Measurements from ENCODE around the gene VKORC1.
A peak's percentile ranks its signal among the peaks of the same experiment; 100 is the strongest.
"Not testable (repeated sequence)": the region's sequence is repeated elsewhere in the genome, so short reads cannot be mapped to it uniquely, and the experiment has no call there.

VKORC1 gene

GRCh38 chr16:31094424-31095120, at the start of gene VKORC1:
Gene VKORC1, minus strand, starts transcription at chr16:31094797. Its CDS starts 68 bp downstream, at chr16:31094729.
- FAIRE-seq = peak; percentile 95

- FAIRE-seq = no peak
Observed at GRCh38 chr16:31143694-31144148, 49.1 kb upstream of the VKORC1 start.

GRCh38 chr16:31143011-31143693, 48.6 kb upstream of the VKORC1 start:
- FAIRE-seq = no peak

DNA sequence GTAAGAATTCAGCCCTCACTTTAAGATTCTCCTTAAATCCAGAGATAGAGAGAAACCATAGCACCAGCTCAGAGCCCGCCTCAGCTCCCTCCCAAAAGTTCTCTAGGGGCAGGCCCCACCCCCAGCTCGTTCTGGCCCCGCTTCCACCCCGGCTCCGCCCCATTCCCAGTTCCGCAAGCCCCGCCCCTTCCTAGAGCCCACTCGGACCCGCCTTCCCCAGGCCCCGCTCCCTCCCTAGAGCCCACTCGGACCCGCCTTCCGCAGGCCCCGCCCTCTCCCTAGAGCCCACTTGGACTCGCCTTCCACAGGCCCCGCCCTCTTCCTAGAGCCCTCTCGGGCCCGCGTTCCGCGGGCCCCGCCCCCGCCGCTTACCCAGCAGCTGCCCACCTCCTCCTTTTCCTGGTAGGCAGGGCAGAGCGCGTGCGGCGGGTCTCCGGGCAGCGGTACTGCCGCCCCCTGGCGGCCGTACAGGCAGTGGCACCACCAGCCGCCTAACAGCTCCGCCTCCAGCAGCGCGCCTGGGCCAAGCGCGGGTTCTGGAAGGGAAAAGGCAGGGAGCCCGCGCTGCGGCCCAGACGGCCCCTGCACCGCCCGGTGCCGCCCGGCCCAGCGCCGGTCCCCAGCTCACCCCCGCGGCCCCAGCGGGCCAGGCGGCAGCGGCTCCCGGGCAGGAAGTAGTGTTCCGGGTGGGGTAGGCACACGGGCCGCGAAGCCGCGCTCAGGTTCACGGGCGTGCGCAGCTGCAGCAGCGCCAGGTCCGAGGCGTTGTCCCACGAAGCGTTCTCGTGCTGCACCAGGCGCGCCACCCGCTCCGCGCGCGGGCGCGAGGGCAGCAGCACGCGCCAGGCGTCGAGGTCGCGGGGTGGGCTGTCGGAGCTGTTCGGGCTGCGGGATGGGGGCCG, 47.8 kb upstream of the VKORC1 start:
- FAIRE-seq = peak; percentile 95

DNA sequence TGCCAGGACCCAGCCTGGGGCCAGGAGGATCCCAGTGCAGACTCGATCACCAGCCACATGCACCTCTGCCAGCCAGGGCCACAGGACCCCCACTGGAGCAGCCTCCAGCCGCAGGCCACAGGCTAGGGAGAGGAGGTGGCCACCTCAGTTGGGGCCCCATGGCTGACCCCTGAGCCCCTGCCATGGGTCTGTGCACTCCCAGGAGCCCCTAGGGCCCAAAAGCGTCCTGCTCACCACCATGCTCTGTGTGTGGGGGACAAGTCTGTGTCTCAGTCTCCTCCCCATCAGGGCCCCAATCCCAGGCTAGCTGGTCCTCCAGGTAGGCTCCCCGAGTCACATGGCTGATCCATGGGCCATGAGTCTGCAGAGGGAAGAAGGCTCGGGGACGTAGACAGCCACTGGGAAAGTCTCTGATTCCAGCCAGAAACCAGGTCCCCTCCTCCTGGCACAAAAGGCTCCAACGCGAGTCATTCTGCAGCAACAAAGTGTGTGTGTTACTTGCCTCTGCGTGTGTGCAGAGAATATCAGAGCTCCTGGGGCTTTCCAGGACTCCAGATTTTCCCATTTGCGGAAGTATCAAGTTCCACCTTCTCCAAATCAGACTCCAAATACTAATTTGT, 47.0 kb upstream of the VKORC1 start:
- FAIRE-seq = no peak

DNA sequence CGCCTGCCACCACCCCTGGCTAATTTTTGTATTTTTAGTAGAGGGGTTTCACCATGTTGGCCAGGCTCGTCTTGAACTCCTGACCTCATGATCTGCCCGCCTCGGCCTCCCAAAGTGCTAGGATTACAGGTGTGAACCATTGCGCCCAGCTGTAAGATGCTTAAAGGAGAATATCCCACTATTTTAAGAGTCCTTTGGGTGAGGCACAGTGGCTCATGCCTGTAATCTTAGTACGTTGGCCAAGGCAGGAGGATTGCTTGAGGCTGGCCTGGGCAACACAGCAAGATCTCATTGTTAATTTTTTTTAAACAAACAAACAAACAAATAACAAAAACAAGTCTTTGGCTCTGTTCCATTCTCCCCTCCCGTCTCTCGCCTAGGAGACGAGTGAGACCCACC, 46.5 kb upstream of the VKORC1 start:
- FAIRE-seq = not testable (repeated sequence)

- no peak for FAIRE-seq
Observed at GRCh38 chr16:31138621-31139578, 44.3 kb upstream of the VKORC1 start.

GRCh38 chr16:31136822-31137499, 42.4 kb upstream of the VKORC1 start:
- FAIRE-seq = not testable (repeated sequence)

DNA sequence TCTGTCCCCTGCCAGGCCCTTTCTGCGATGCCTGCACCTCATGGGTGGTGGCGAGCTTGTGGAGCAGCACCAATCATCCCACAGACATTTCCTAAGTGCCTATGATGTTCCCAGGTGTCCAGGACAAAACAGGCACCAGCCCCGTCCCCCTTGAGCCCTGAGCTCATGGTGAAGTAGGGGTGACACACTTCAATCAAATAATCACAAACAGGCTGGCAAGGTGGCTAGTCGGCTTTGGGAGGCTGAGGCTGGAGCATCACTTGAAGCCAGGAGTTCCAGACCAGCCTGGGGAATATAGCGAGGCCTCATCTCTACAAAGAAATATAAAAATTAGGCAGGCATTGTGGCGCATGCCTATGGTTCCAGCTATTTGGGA, 41.7 kb upstream of the VKORC1 start:
- no peak for FAIRE-seq

DNA sequence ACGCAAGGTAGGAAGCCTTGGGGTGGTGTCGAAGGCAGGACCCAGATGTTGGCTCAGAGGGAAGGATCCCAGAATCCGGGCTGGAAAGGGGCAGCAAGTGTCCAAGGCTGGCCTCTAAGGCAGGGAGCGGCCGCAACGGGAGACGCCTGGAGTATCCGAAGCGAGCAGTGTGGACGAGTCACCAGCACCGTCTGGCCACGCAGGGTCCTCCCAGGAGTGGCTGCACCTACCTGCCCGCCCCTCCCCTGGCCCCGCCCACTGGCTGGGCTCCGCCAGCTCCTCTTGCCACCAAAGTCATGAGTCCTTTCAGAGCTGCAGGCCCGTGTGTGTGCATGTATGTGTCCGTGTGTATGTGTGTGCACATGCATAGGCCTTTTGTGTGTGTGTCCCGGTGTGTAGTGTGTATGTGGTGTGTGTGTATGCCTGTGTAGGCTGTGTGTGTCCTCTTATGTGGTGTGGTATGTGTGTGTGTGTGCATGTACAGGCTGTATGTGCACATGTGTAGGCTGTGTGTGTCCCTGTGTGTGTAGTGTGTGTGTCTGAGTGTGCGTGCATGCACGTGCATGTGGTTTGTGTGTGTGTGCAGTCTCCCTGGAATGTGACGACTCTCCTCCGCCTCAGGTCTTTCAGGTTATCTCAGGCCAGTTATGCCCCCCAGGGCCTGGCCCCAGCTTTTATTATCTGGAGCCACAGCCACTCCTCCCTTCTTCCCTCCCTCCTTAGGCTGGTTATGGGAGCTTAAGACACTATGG, 41.1 kb upstream of the VKORC1 start, which contains the start of gene PRSS8:
Gene PRSS8 (minus strand): TSS at position 193 of the 752 bp plus-strand sequence. CDS start 229 bp downstream, outside the sequence.
- FAIRE-seq = no peak

DNA sequence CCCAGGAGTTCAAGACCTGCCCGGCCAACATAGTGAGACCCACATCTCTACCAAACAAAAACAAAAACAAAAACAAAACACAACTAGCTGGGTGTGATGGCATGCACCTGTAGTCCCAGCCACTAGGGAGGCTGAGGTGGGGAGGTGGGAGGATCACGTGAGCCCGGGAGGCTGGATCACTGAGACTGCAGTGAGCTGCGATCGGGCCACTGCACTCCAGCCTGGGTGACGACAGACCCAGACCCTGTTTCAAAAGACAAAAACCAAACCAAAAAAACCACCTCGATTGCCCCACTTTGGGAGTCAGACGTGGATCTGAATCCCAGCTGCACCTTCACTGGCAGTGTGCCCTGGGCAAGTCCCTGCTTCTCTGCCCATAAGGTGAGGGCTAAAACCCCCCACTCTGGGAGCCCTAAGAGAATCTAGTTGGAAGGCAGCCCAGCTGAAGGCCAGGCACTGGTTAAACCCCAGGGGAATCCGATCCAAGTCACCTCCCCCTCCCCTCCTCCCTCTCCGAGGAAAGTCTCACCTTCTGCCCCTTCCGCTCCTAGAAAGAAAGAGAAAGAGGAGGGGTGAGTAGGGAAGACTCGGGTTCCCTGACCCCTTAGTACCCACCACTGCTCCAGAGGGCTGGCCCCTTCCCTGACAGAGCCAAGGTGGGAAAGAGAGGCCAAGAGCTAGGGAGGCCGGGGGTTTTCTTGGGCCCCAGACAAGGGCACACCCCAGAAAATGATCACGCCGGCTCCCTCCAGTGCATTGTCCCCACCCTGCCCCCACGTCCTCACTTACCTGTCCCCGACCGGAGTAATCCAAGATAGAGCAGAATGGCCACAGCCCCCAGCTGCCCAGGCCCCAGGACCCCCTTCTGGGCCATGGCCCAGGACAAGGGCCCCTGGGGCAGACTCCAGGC, 40.3 kb upstream of the VKORC1 start:
- FAIRE-seq = no peak

- FAIRE-seq = no peak
Observed at GRCh38 chr16:31134091-31134571, 39.5 kb upstream of the VKORC1 start.

- FAIRE-seq = no peak
Observed at GRCh38 chr16:31133046-31133501, 38.5 kb upstream of the VKORC1 start.

GRCh38 chr16:31132303-31132979, 37.8 kb upstream of the VKORC1 start:
- FAIRE-seq = no peak

GRCh38 chr16:31131841-31132271, 37.3 kb upstream of the VKORC1 start:
- no peak for FAIRE-seq

GRCh38 chr16:31131416-31131815, 36.8 kb upstream of the VKORC1 start:
- no peak for FAIRE-seq

GRCh38 chr16:31130899-31131298, 36.3 kb upstream of the VKORC1 start:
- no peak for FAIRE-seq

GRCh38 chr16:31130336-31130891, 35.8 kb upstream of the VKORC1 start:
- no peak for FAIRE-seq

Data from A204.1 (cell line).